Measurements from ENCODE around the gene PLEK.
"Not testable (repeated sequence)": the region's sequence is repeated elsewhere in the genome, so short reads cannot be mapped to it uniquely, and the experiment has no call there.

Gene PLEK

DNA sequence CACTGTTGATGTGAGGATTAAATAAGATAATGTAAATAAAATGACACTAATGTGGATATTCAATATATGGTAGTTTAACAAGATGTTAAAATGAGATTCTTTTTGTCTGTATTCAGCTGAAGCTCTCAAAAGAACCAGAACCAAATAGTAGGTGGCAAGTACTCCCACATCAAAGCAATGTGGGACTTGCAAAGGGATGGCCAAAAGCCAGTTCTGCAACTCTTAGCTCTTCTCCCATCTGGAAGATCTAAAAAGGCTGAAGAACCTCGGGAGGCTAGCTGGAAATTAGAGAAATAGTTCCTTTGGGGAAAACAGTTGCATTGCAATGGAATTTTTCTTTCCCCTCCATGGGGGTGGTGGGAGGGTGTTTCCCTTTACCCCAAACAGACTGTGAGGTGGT lies 53.3 kb downstream of the PLEK start:
- DNase-seq: no peak

DNA sequence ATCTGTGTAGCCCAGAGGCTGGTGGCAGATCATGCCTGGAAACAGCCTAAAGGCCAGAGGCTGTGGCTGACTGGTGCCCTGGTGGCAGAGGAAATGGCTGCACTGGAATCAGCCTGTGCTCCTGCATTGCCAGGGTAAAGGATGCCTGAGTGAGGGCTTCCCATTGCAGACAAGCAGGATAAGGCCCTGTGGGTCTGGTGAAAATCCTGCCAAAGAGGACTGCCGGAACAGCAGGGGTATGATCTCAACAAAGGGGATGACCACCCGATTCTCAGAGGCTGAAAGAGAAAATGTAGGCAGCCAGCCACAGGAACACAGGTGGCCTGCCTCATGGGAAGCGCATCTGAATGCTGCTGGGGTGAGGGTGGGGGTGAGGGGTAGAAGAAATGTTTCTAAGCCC lies 53.8 kb downstream of the PLEK start:
- DNase-seq: no peak

DNA sequence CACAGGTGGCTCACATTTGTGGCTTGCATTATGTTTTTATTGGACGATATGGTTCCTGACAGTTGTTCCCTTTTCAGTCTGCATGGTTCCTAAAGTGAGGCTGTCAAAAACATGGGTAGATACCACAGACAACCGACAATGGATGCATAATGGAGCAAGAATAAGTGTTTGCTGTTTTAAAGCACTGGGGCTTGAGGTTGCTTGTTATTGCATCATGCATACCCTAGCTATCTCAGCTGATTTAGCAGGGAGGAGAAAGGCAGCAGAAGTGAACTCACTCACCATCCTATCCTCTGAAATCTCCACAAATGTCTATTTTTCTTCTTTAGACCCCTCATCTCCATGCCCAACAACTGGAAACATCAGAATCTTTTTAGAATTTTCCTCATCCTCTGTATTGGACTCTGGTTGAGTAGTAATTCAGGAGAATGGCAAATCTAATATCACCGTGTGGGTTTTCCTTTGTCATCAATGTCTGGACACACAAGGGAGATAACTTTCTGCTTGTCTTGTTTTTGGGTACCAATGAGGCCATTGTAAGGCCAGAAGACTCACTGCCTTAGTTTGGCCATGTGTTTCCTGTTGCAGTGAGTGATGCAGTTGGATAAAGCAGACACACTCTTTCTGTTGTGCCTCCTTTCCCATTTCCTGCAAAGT lies 55.3 kb downstream of the PLEK start:
- no peak for DNase-seq

DNA sequence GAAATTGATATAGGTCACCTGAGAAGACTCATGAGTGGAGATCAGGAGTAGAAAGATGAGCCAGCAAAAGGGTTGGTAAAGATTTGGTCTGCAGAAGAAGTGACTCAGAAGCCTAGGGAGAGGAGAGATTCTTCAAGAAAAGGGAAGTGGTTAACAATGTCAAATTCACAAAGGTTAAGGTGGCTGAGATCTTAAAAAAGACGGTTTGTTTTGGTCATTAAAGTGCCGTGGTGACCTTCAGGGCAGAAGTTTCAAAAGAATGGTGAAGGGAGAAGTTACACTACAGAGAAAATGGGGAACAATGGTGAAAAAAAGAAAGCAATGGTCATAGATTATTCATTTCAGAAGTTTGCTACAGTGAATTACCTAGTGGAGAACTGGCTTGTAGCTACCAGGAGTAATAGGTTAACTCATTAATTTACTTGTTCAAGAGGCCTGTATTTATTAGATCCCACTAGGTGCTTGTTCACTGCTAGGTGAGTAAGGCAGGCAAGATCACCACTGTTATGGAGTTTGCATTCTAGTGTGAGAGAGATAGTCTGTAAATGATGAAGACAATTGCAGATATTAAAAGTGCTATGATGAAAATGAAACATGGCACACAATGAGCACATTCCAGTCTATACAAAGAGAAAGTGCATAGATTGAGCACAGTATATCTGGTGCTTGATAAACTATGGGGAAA lies 59.0 kb downstream of the PLEK start:
- DNase-seq: no peak

DNA sequence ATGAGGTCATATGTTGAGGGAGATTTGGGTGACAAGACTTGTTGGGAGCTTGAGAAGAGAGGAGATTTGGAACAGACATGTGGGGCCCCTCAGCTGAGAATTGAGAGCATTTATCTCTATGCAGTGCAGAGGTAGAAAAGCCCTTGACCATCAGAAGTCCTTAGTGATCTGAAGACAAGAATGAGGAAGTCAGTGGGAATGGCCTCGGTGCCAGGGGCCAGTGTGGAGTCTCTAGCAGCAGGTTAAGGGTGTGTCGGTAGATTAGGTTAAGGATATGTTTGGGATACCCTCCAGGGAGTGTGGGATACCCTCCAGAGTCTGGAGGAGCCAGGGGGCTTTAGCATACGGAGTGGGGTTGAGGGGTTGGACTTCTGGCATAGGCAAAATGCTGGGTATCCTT lies 60.4 kb downstream of the PLEK start:
- no peak for DNase-seq

DNA sequence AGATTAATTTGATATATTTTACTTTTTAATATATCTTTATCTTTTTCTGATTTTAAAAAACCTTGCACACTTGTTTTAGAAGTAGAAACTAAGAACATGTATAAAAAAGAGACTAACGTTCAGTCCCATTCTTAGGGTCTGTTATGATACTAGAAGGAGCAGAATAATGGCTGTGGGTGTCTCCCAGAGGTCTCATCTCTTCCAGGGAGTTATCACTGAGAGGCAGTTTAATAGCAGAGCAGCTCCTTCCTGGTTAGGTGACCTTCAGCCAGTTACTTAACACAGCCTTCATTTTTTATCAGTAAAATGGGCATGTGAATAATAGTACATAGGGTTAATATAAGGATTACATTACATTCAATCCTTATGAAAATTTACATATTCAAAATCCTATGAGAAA lies 61.4 kb downstream of the PLEK start:
- no peak for DNase-seq

DNA sequence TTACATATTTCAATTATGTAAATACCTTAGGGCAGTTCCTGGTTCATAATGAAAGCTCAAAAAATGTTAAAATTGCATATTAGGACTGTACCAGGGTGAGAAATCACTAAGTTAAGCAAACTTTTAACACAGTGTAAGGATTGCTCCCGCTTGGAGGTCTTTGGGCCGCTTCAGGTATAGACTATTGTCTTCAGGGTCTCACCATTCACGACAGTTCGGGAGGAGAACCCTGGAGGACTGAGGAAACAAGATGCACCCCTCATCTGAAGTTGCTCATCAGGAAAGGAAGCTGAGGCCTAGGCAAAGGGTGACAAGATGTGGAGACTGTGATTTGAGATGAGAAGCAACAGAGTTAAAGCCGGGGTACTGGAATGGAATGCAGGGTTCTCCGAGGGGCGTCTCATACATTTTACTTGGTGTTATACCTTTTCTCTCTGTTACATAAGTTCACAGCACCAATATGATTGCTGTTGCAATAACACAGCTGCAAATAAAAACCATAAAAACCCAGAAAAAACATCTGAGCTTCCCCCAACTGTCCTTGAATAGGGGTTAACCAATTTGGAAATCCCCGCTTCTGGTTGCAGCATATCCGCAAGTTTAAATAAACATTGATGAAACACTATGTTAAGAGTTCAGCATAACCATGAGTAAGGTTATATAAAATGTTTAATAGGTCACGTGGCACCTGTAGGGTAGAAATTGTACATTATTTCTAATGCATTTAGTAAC lies 61.9 kb downstream of the PLEK start:
- no peak for DNase-seq

DNA sequence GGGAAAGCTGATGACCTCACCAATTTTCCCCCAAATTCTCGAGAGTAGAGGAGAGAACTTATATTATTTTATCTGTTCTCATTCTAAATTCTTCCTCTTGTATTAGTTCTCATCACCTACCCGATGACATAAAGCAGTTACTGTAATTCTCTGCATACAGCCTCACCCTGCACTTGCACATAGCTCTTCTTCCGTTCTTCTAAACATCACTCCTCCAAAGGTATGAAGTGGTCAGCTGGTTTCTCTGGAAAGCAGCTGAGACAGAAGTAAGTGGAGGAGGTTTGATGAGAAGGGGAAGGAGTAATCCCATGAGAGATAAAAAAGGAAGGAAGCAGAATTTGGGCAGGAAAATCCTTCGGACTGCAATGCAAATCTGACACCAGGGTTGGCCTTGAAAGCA lies 63.0 kb downstream of the PLEK start:
- DNase-seq: no peak

DNA sequence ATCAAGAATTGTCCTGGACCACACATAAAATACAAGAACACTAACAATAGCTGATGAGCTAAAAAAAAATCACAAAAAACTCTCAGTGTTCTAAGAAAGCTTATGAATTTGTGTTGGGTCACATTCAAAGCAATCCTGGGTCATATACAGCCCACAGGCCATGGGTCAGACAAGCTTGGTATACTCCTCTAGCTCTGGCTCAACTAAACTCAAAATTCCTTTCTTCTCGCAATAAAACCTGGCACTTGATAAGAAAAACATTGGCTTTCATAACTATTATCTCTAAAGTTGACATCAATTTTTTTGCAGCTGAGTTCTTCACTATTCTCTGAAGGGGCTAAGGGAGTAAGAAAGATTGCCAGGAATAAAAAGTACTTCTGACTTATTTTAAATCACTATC lies 63.7 kb downstream of the PLEK start:
- no peak for DNase-seq

DNA sequence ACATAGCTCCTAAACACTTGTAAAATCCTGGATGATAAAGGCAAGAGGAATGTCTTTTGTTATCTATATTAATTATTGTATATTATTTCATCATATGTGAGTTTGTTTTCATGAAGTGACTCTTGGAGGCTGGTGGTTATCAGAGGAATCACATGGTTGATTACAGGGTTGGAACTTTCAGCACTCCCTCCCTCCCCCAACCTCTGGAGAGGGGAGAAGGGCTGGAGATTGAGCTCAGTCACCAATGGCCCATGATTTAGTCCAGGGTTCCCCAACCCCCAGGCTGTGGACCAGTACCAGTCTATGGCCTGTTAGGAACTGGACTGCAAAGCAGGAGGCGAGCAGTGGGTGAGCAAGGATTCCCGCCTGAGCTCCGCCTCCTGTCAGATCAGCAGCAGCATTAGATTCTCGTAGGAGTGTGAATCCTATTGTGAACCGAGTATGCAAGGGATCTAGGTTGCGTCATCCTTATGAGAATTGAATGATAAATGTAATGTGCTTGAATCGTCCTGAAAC lies 64.3 kb downstream of the PLEK start:
- no peak for DNase-seq

DNA sequence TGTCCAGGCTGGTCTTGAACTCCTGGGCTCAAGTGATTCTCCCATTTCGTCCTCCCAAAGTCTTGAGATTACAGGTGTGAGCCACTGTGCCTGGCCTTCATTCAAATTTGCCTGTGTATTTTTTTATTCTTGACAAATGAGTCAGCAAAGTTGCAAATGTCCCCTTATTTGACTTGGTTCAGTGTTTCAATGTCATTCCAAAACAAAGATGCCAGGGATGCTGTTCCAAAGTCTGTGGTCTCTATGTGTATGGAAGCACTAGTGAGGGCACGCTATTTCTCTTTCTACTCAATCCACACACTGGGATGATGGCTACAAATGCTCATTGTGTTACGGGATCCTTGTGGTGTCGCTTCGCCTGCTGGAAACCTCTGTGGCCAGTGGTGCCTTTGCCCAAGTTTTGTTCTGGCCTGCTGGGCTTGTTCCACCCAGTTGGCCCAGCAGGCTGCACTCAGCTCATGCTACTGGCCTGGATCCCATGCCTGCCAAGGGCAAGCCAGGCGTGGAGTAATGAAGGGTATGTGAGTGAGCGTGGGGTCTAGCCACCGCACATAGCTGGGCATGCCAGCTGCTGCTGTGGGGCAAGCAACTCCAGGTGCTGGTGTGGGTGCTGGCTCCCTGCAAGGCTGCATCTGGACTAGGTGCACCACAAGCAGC lies 66.4 kb downstream of the PLEK start:
- no peak for DNase-seq

DNA sequence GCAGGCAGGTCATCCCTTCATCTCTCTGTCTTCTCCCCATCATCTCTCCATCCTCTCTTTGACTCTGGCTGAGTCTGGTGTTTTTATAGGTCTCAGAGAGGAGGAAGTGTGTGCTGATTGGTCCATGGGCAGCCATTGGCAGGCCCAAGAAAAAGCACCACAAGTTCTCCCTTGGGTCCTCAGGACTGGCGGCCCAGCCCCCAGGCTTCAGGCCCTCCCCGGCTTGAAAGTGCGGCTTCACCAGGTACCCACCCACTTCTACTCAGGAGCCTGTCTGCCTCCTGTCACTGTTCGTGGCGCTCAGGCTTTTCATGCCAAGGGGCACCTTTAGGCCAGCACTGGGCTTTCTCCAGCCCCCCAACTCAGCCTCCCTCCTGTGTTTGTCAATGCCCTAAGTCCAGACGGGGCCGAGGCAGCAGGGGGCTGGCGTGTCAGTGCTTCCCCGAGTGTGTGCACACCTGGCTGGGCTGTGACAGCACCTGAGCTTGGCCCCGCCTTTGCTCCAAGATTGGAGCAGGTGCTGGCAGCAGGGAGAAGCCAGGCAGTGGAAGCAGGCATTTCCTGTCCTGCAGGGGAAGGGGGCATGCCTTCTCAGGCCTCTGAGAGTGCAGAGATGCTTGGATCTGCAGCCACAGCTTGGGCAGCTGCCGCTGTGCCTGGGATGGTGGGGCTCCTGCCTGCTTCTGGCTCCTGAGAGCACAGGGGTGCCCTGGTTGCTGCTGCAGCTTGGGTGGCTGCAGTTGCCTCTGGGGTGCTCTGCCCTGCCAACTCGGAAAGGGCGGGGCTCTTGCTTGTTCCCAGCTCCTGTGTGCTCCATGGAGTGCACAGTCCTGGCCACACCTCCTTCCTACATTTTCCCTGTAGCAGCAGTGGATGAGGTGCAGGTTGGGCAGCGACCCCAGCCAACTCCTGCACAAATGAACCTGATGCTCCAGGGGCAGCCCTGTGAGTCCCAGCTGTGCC lies 67.9 kb downstream of the PLEK start:
- DNase-seq: no peak

DNA sequence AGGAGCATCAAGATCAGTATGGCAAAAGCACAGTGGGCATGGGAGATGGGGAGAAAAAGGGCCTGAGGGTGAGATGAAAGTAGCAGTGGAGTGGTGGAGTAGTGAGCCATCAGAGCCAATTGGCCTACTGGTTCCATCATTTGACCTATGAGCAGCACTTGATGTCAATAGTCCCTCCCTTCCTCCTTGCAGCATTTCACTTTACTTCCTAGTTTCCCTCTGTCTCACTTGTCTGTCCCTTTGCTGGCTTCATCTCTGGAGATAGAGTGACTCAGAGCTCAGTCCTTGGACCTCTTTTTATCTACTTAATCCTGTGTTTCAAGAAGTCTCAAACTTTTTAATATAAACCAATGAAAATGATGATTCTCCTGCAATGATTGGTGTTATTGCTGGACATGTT lies 69.9 kb downstream of the PLEK start:
- DNase-seq: no peak

DNA sequence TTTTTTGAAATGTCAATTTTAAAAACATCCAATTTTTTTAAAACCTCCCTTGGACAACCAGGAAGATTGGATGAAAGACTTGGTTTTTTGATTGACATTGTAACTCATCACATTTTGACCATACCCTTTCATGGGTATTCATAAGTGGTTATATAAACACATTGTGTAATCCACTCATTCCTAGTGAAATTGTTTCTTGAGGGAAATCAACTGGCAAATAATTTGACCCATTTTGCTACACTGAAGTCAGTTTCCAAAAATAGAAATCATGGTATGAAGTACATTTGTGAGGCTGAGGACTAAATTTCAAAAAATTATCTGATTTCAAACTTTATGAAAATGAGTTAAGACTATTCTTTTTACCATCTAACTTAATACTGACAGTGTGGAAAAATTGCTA lies 70.5 kb downstream of the PLEK start:
- DNase-seq: no peak

DNA sequence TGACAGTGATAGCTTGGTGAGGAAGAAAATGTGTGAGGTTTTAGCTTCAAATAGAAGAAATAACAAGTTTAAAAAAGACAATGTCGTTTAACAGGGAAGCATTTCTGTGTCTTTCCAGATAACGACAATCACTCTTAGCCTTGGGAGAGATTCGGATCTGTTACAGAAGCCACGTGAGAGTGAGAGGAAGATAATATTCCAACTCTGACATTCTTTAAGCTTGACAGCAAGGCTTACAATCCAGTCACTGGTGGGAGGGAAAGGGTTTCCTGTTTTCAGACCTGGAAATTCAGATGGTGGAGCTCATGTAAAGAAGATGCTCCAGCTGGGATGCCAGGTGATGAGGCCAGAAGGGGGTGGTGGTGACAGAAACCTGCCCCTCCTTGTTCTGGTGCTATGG lies 71.2 kb downstream of the PLEK start:
- no peak for DNase-seq

DNA sequence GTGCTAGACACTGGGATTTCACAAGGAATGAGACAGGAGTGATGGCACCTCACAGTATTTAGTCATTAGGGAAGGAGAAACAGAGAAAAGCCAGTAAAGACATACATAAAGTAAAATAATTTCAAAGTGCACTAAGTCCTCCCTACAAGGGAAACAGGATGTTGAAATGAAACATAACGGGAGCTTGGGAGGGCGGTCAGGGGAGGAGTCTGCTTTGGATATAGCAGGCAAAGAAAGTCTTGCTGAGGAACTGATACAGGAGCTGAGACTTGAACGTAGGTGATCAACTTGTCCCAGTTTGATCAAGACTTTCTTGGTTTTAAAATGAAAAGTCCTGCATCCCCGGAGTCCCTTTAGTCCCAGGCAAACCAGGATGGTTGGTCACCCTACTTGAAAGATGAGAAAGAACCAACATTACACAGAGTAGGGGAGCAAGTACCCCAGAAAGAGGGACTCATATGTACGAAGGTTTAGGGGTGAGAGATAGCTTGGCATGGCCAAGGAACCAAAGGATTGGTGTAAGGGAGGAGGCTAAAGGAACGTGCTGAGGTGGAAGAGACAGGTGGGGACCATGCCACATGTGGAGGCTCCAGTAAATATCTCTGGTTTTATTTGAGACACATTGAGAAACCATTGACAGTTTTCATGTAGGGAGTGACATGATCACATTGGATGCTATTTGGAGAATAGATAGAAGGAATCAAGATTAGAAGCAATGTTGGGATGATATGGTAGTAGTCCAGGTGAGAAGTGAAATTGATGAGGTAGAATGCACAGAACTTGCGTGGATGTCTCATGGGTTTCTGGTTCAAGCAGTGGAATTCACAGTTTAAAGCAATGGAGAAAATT lies 73.6 kb downstream of the PLEK start:
- DNase-seq: no peak

DNA sequence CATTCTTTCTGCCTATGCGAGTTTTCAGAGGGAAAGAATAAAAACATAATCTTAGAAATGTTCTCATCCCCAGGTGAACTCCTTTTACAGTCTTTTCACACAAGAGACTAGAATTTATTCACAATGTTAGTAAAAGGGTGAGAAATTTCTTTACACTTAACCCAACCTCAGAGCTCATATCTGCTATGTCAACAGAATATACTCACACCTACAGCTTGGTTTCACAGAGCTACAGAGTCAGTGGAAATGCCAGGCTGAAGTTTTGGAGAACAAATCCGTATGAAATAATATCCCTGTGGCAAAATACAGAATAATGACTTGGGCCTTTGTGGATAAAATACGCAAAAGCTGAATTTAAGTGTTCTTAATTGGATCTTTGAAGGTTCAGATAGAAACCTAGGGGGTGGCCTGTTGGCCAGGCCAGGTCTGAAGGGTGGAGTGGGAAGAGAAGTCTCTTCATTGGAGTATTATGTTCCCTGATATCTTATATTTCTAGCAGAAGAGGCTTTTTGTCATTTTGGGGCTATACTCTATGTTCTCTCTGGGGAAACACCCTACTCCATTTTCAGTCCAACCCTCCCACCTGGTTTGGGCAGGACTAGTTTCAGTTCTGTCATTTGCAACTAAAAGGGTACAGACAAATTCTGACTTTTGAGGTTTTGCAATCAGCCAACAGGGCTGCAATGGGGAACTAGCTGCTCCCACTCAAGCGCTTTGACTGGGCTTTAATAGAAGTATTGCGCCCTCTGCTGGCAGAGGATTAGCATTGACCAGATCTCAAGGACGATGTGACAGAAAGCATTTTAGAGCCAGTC lies 76.3 kb downstream of the PLEK start:
- DNase-seq: peak; percentile 53

DNA sequence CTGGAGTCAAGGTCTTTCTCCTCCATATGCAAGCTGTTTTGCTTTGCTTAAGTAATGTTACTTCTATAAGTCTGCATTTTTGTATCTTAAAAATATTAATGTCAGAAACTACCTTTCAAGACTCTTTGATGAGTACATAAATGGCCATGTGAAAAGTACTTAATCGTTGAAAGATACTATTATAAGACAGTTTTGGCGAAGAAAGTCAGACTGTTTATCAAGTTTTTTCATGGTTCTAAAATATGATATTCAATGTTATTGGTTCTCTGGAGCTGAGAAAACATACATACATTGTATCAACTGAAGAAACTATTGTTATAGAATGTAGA lies 76.9 kb downstream of the PLEK start:
- DNase-seq: no peak

DNA sequence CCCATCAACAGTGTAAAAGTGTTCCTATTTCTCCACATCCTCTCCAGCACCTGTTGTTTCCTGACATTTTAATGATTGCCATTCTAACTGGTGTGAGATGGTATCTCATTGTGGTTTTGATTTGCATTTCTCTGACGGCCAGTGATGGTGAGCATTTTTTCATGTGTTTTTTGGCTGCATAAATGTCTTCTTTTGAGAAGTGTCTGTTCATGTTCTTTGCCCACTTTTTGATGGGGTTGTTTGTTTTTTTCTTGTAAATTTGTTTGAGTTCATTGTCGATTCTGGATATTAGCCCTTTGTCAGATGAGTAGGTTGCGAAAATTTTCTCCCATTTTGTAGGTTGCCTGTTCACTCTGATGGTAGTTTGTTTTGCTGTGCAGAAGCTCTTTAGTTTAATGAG lies 81.3 kb downstream of the PLEK start:
- DNase-seq: not testable (repeated sequence)

Data from T1000 (cell line).